Measurements from ENCODE around the gene C6orf132.

Gene C6orf132

GRCh38 chr6:42104095-42104803, 38.2 kb downstream of the C6orf132 start:
- DNase-seq, result peak; percentile 76

GRCh38 chr6:42103753-42104094, 38.7 kb downstream of the C6orf132 start:
- DNase-seq, result no peak

GRCh38 chr6:42103216-42103615, 39.2 kb downstream of the C6orf132 start:
- no peak for DNase-seq

- no peak for DNase-seq
These were observed 41.2 kb downstream of the C6orf132 start for GRCh38 chr6:42101186-42101657.

GRCh38 chr6:42100029-42100901, 42.2 kb downstream of the C6orf132 start:
- peak; percentile 8 for DNase-seq

GRCh38 chr6:42099340-42100028, 42.9 kb downstream of the C6orf132 start:
- DNase-seq, result peak; percentile 7

GRCh38 chr6:42095776-42096541, 46.5 kb downstream of the C6orf132 start:
- no peak for DNase-seq

GRCh38 chr6:42095094-42095493, 47.3 kb downstream of the C6orf132 start:
- no peak for DNase-seq

GRCh38 chr6:42093582-42094329, 48.7 kb downstream of the C6orf132 start:
- no peak for DNase-seq

GRCh38 chr6:42091718-42092023, 50.7 kb downstream of the C6orf132 start:
- no peak for DNase-seq

GRCh38 chr6:42090819-42091717, 51.4 kb downstream of the C6orf132 start:
- DNase-seq, result no peak

- DNase-seq, result no peak
These were observed 54.3 kb downstream of the C6orf132 start for GRCh38 chr6:42088101-42088591.

GRCh38 chr6:42086046-42087035, 56.1 kb downstream of the C6orf132 start:
- DNase-seq, result no peak

GRCh38 chr6:42084889-42085288, 57.5 kb downstream of the C6orf132 start:
- no peak for DNase-seq

- DNase-seq, result no peak
These were observed 58.9 kb downstream of the C6orf132 start for GRCh38 chr6:42083530-42083929.

GRCh38 chr6:42079941-42080464, 62.4 kb downstream of the C6orf132 start:
- no peak for DNase-seq

- no peak for DNase-seq
These were observed 64.0 kb downstream of the C6orf132 start for GRCh38 chr6:42078386-42078785.

- DNase-seq, result peak; percentile 63
These were observed 67.1 kb downstream of the C6orf132 start for GRCh38 chr6:42075159-42075838.

GRCh38 chr6:42073287-42073686, 69.1 kb downstream of the C6orf132 start:
- no peak for DNase-seq

Measured in activated naive CD4-positive, alpha-beta T cell treated with Interleukin-2 at 50 U/mL for 16 hours (primary cell).